Measurements from ENCODE around the gene ASGR2. TPM values are rescaled to one million over a fixed set of nuclear protein-coding genes. Genes with fewer than 3 reads are reported as not detected.
"Not testable (repeated sequence)": the region's sequence is repeated elsewhere in the genome, so short reads cannot be mapped to it uniquely, and the experiment has no call there.

ASGR2 gene
- total RNA-seq, 1 donor from 2014 or later, result not detected

- H3K9me3 Mint-ChIP-seq; H3K4me1 ChIP-seq; H3K36me3 ChIP-seq; H3K9ac ChIP-seq; H4K20me1 ChIP-seq (ENCODE audit: low read depth); H3K4me2 ChIP-seq; H3K9me3 ChIP-seq (ENCODE audit: low read depth); H3F3A ChIP-seq (ENCODE audit: low read depth); DNase-seq (ENCODE audit: low spot score); H3K79me2 ChIP-seq (ENCODE audit: low read depth); H3K27me3 ChIP-seq; H3K27ac ChIP-seq; H3K36me3 Mint-ChIP-seq; H3K4me3 ChIP-seq; H3K27ac Mint-ChIP-seq; H2AFZ ChIP-seq (replicated peaks); H3K4me3 Mint-ChIP-seq: not testable (repeated sequence)
- peak; percentile 5 for TF ChIP-seq CTCF (IDR thresholded peaks at IDR 0.05)
- peaks cover 17% of the 10 kb centered on the region for H3K27me3 Mint-ChIP-seq (ENCODE audit: insufficient read depth, low read depth)
- H3K4me1 Mint-ChIP-seq, result peaks cover 25% of the 10 kb centered on the region
Observed at GRCh38 chr17:7126386-7126785, 11.8 kb upstream of the ASGR2 start.

- no peak for DNase-seq (ENCODE audit: low spot score)
- Histone ChIP-seq H4K20me1 (ENCODE audit: low read depth) (no peaks in the 10 kb centered on the region), H3K9me3 (ENCODE audit: low read depth) (no peaks in the 10 kb centered on the region), H3K9ac (no peak overlapping the region), H3K36me3 (no peaks in the 10 kb centered on the region), H3K27me3 (no peaks in the 10 kb centered on the region), H3F3A (ENCODE audit: low read depth) (no peaks in the 10 kb centered on the region), H3K79me2 (ENCODE audit: low read depth) (no peaks in the 10 kb centered on the region), H2AFZ (replicated peaks) (no peak overlapping the region), H3K4me2 (no peak overlapping the region), H3K27ac (no peak overlapping the region), H3K4me1 (no peaks in the 10 kb centered on the region), H3K4me3 (no peak overlapping the region)
- H3K36me3 Mint-ChIP-seq, result no peaks in the 10 kb centered on the region
- H3K27ac Mint-ChIP-seq, result no peak overlapping the region
- H3K9me3 Mint-ChIP-seq, result no peaks in the 10 kb centered on the region
- H3K4me1 Mint-ChIP-seq, result peaks cover 16% of the 10 kb centered on the region
- no peak overlapping the region for H3K4me3 Mint-ChIP-seq
- peaks cover 16% of the 10 kb centered on the region for H3K27me3 Mint-ChIP-seq (ENCODE audit: insufficient read depth, low read depth)
- no peak for TF ChIP-seq CTCF (IDR thresholded peaks at IDR 0.05)
- TF ChIP-seq EZH2phosphoT487 (IDR thresholded peaks at IDR 0.05), result no peak
- TF ChIP-seq EZH2 (IDR thresholded peaks at IDR 0.05), result no peak
Observed at GRCh38 chr17:7124923-7125322, 10.3 kb upstream of the ASGR2 start.

- H3K4me3 Mint-ChIP-seq, result no peak overlapping the region
Observed at GRCh38 chr17:7123844-7124243, 9.2 kb upstream of the ASGR2 start.

More at GRCh38 chr17:7123844-7124243, 9.2 kb upstream of the ASGR2 start:
- no peak overlapping the region for H3K4me3 ChIP-seq
- H3K36me3 ChIP-seq, result no peaks in the 10 kb centered on the region
- H3K9me3 Mint-ChIP-seq, result no peaks in the 10 kb centered on the region
- H3K4me1 Mint-ChIP-seq, result peaks cover 10% of the 10 kb centered on the region
- H3K27ac Mint-ChIP-seq, result no peak overlapping the region
- no peaks in the 10 kb centered on the region for H3K79me2 ChIP-seq (ENCODE audit: low read depth)
- H3K4me1 ChIP-seq, result no peaks in the 10 kb centered on the region
- H3K9me3 ChIP-seq (ENCODE audit: low read depth), result no peaks in the 10 kb centered on the region
- no peaks in the 10 kb centered on the region for H3F3A ChIP-seq (ENCODE audit: low read depth)
- TF ChIP-seq EZH2 (IDR thresholded peaks at IDR 0.05) (no peak), EZH2phosphoT487 (IDR thresholded peaks at IDR 0.05) (no peak), CTCF (IDR thresholded peaks at IDR 0.05) (no peak)
- peaks cover 9% of the 10 kb centered on the region for H3K27me3 Mint-ChIP-seq (ENCODE audit: insufficient read depth, low read depth)
- no peak for DNase-seq (ENCODE audit: low spot score)
- no peaks in the 10 kb centered on the region for H4K20me1 ChIP-seq (ENCODE audit: low read depth)
- H3K4me2 ChIP-seq, result no peak overlapping the region
- H3K27me3 ChIP-seq, result no peaks in the 10 kb centered on the region
- H3K9ac ChIP-seq, result no peak overlapping the region
- H3K27ac ChIP-seq, result no peak overlapping the region
- no peaks in the 10 kb centered on the region for H3K36me3 Mint-ChIP-seq
- H2AFZ ChIP-seq (replicated peaks), result no peak overlapping the region

All from neural progenitor cell (in vitro differentiated cells).